ENCODE measurements around the gene SPATC1L.
"Not testable (repeated sequence)": the region's sequence is repeated elsewhere in the genome, so short reads cannot be mapped to it uniquely, and the experiment has no call there.

The SPATC1L gene

DNA sequence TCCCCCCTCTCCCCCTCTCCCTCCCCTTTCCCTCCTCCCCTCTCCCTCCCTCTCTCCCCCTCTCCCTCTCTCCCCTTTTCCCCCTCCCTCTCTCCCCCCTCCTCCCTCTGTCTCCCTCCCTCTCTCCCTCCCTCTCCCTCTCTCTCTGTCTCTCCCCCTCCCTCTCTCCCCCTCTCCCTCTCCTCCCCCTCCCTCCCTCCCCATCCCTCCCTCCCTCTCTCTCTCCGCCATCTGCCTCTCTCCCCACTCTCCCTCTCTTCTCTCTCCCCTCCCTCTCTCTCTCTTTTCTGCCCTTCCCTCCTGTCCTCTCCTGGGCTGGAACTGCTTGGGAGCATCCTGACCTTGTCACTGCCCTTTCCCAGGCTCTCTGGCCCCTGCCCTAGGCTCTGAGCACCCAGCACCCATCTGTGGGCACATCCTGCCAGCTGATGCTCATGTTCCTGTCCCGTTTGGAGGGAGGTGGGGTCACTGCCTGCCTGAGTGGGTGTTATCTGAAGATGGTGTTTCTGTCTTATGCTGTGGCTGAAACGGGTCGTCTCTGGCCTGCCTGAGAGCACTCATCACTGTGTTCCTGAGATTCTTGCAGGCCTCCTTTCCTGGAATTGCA, 39.7 kb downstream of the SPATC1L start:
- peak; percentile 45 for DNase-seq

DNA sequence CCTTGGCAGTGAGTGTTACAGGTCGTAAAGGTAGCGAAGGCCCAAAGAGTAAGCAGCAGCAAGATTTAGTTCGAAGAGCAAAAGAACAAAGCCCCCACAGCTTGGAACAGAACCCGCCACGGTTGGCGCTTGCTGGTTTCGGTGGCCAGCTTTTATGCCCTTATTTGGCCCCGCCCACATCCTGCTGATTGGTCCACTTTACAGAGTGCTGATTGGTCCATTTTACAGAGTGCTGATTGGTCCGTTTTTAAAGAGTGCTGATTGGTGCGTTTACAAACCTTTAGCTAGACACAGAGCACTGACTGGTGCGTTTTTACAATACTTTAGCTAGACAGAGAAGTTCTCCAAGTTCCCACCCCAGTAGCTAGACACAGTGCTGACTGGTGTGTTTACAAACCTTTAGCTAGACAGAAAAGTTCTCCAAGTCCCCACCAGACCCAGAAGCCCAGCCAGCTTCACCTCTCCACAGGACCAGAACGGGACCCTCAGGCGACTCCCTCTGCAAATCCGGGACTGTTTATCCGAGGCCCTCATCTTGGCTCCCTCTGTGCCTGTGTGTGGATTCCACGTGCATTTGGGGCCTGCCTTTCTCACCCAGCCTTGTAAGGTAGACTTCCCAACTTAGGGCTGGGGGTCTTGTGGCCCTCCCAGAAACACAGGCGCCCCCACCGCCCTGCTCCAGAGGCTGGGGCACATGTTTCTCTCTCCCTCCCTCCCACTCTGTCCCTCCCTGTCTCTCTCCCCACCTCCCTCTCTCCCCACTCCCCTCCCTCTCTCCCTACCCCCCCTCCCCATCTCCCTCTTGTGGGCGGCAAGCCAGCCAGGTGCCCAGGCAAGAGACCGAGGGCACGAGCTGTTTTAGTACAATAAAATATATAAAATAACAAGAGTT, 41.4 kb downstream of the SPATC1L start:
- H3K27ac ChIP-seq (ENCODE audit: low read depth, low read length) = no peak overlapping the region

More for the DNA sequence above, 39.7 kb downstream of the SPATC1L start:
- Histone ChIP-seq H4K5ac (ENCODE audit: low read length) (no peak overlapping the region), H3K4me2 (ENCODE audit: low read length) (no peak overlapping the region), H3K27me3 (ENCODE audit: insufficient read depth, low read length, poor library complexity) (no peaks in the 10 kb centered on the region), H3K79me2 (ENCODE audit: control insufficient read depth, insufficient read depth, low read length) (no peaks in the 10 kb centered on the region), H3K4ac (ENCODE audit: low read depth, low read length) (no peak overlapping the region), H3K9ac (ENCODE audit: low read length) (no peak overlapping the region), H2AK5ac (ENCODE audit: low read length) (no peak overlapping the region), H3K23ac (ENCODE audit: low read length) (no peak overlapping the region), H3K4me1 (ENCODE audit: control insufficient read depth, low read depth, low read length) (no peaks in the 10 kb centered on the region), H3K27ac (ENCODE audit: low read depth, low read length) (no peak overlapping the region), H3K36me3 (ENCODE audit: control insufficient read depth, insufficient read depth, low read length) (no peaks in the 10 kb centered on the region), H2BK5ac (ENCODE audit: low read length) (no peak overlapping the region), H4K8ac (ENCODE audit: low read depth, low read length) (no peak overlapping the region), H2BK120ac (ENCODE audit: low read depth, low read length) (no peak overlapping the region), H3K79me1 (ENCODE audit: low read length) (no peaks in the 10 kb centered on the region), H3K56ac (ENCODE audit: low read length) (no peak overlapping the region), H2BK15ac (replicated peaks; ENCODE audit: low read depth) (no peak overlapping the region), H3K18ac (ENCODE audit: low read length) (no peak overlapping the region), H3K4me3 (ENCODE audit: low read length) (no peak overlapping the region)
- WGBS (ENCODE audit: extremely low coverage, insufficient coverage, low lambda C conversion rate) = no CpG with 5 or more reads among the region's 4 CpGs

DNA sequence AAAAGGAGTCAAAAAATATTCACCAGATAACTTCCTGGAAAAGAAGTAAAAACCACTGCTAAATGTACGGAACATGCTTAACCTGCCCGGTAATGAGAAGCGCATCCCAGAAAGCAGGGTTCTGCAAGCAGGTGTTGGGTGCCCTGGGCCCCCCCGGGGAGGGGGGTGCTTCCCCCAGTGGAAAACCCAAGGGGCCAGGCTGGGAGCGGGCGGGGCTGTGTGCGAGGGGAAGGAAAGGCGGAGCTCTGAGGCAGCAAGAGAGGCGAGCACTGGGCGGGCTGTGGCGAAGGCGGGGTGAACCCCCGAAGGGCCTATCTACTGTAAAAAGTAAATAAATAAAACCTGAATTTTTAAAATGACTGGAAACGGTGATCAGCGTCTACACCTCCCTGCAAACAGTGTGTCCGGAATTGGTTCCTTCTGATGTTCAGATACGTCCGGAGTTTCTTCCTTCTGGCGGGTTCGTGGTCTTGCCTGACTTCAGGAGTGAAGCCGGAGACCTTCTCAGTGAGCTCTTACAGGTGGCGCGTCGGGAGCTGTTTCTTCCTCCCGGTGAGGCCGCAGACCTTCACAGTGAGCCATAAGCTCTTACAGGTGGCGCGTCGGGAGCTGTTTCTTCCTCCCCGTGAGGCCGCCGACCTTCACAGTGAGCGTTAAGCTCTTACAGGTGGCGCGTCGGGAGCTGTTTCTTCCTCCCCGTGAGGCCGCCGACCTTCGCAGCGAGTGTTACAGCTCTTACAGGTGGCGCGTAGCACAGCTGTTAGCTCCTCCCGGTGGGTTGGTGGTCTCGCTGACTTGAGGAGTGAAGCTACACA, 42.3 kb downstream of the SPATC1L start:
- no peaks in the 10 kb centered on the region for H3K4me1 ChIP-seq (ENCODE audit: control insufficient read depth, low read depth, low read length)
- H3K27me3 ChIP-seq (ENCODE audit: insufficient read depth, low read length, poor library complexity) = no peaks in the 10 kb centered on the region
- no peak overlapping the region for H2BK15ac ChIP-seq (replicated peaks; ENCODE audit: low read depth)
- no CpG with 5 or more reads among the region's 45 CpGs for WGBS (ENCODE audit: extremely low coverage, insufficient coverage, low lambda C conversion rate)
- no peak overlapping the region for H4K8ac ChIP-seq (ENCODE audit: low read depth, low read length)
- H4K5ac ChIP-seq (ENCODE audit: low read length) = no peak overlapping the region
- no peak overlapping the region for H3K27ac ChIP-seq (ENCODE audit: low read depth, low read length)
- H3K18ac ChIP-seq (ENCODE audit: low read length) = no peak overlapping the region
- peak; percentile 27 for DNase-seq
- H3K9ac ChIP-seq (ENCODE audit: low read length) = peak overlapping the region; percentile 29
- H2BK5ac ChIP-seq (ENCODE audit: low read length) = no peak overlapping the region
- no peak overlapping the region for H3K4me2 ChIP-seq (ENCODE audit: low read length)
- no peak overlapping the region for H3K4ac ChIP-seq (ENCODE audit: low read depth, low read length)
- no peak overlapping the region for H2BK120ac ChIP-seq (ENCODE audit: low read depth, low read length)
- H3K79me2 ChIP-seq (ENCODE audit: control insufficient read depth, insufficient read depth, low read length) = no peaks in the 10 kb centered on the region
- no peaks in the 10 kb centered on the region for H3K36me3 ChIP-seq (ENCODE audit: control insufficient read depth, insufficient read depth, low read length)
- H3K79me1 ChIP-seq (ENCODE audit: low read length) = no peaks in the 10 kb centered on the region
- H2AK5ac ChIP-seq (ENCODE audit: low read length) = no peak overlapping the region
- H3K23ac ChIP-seq (ENCODE audit: low read length) = no peak overlapping the region
- H3K56ac ChIP-seq (ENCODE audit: low read length) = no peak overlapping the region
- peak overlapping the region; percentile 15 for H3K4me3 ChIP-seq (ENCODE audit: low read length)

More for the DNA sequence above, 41.4 kb downstream of the SPATC1L start:
- Histone ChIP-seq H3K36me3 (ENCODE audit: control insufficient read depth, insufficient read depth, low read length) (no peaks in the 10 kb centered on the region), H2BK5ac (ENCODE audit: low read length) (no peak overlapping the region), H3K4me1 (ENCODE audit: control insufficient read depth, low read depth, low read length) (no peaks in the 10 kb centered on the region), H3K79me2 (ENCODE audit: control insufficient read depth, insufficient read depth, low read length) (no peaks in the 10 kb centered on the region), H4K5ac (ENCODE audit: low read length) (no peak overlapping the region), H3K18ac (ENCODE audit: low read length) (no peak overlapping the region), H2BK15ac (replicated peaks; ENCODE audit: low read depth) (no peak overlapping the region), H3K79me1 (ENCODE audit: low read length) (no peaks in the 10 kb centered on the region), H3K4me3 (ENCODE audit: low read length) (no peak overlapping the region), H3K4ac (ENCODE audit: low read depth, low read length) (no peak overlapping the region), H2AK5ac (ENCODE audit: low read length) (no peak overlapping the region), H3K4me2 (ENCODE audit: low read length) (no peak overlapping the region), H4K8ac (ENCODE audit: low read depth, low read length) (no peak overlapping the region), H3K27me3 (ENCODE audit: insufficient read depth, low read length, poor library complexity) (no peaks in the 10 kb centered on the region), H3K56ac (ENCODE audit: low read length) (no peak overlapping the region), H3K9ac (ENCODE audit: low read length) (no peak overlapping the region), H2BK120ac (ENCODE audit: low read depth, low read length) (no peak overlapping the region), H3K23ac (ENCODE audit: low read length) (no peak overlapping the region)
- WGBS (ENCODE audit: extremely low coverage, insufficient coverage, low lambda C conversion rate) = no CpG with 5 or more reads among the region's 21 CpGs
- no peak for DNase-seq

DNA sequence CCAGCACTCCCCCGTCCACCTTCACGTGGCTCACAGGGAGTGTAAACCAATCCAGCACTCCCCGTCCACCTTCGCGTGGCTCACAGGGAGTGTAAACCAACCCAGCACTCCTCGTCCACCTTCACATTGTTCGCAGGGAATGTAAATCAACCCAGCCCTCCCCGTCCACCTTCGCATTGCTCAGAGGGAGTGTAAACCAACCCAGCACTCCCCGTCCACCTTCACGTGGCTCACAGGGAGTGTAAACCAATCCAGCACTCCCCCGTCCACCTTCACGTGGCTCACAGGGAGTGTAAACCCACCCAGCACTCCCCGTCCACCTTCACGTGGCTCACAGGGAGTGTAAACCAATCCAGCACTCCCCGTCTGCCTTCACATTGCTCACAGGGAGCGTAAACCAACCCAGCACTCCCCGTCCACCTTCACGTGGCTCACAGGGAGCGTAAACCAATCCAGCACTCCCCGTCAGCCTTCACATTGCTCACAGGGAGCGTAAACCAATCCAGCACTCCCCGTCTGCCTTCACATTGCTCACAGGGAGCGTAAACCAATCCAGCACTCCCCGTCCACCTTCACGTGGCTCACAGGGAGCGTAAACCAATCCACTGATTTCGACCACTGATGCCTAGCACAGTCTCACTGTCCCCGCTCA, 43.8 kb downstream of the SPATC1L start:
- not testable (repeated sequence) for H2BK5ac ChIP-seq (ENCODE audit: low read length); H2AK5ac ChIP-seq (ENCODE audit: low read length); H4K8ac ChIP-seq (ENCODE audit: low read depth, low read length); H3K4ac ChIP-seq (ENCODE audit: low read depth, low read length); H3K18ac ChIP-seq (ENCODE audit: low read length); H3K27ac ChIP-seq (ENCODE audit: low read depth, low read length); H2BK15ac ChIP-seq (replicated peaks; ENCODE audit: low read depth); H4K5ac ChIP-seq (ENCODE audit: low read length); H3K23ac ChIP-seq (ENCODE audit: low read length); H3K36me3 ChIP-seq (ENCODE audit: control insufficient read depth, insufficient read depth, low read length); H3K4me1 ChIP-seq (ENCODE audit: control insufficient read depth, low read depth, low read length); H2BK120ac ChIP-seq (ENCODE audit: low read depth, low read length); H3K4me3 ChIP-seq (ENCODE audit: low read length); H3K27me3 ChIP-seq (ENCODE audit: insufficient read depth, low read length, poor library complexity); H3K79me2 ChIP-seq (ENCODE audit: control insufficient read depth, insufficient read depth, low read length); H3K79me1 ChIP-seq (ENCODE audit: low read length)
- peak overlapping the region; percentile 15 for H3K4me2 ChIP-seq (ENCODE audit: low read length)
- peak overlapping the region; percentile 57 for H3K56ac ChIP-seq (ENCODE audit: low read length)
- WGBS (ENCODE audit: extremely low coverage, insufficient coverage, low lambda C conversion rate) = no CpG with 5 or more reads among the region's 29 CpGs
- DNase-seq = peak; percentile 34
- peak overlapping the region; percentile 23 for H3K9ac ChIP-seq (ENCODE audit: low read length)

DNA sequence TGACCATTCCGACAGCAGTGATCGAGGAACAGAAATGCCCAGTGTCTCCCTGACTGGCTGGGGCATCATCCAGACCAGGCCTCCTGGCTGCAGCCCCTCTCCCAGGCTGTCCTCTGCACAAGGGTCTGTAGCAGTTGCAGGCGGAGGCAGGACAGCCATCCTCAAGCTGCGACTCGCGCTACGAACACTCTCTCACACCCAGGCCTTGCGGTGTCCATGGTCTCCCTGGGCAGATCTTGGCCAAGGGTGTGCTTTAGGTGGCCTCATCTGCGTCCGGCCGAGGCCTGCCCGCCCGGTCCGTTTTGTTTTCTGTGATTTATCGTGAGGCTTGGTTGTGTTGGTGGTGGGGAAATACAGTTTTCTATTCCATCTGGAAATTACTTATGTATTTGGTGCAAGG, 44.6 kb downstream of the SPATC1L start:
- Histone ChIP-seq H3K18ac (ENCODE audit: low read length) (no peak overlapping the region), H2BK5ac (ENCODE audit: low read length) (no peak overlapping the region), H3K56ac (ENCODE audit: low read length) (no peak overlapping the region), H3K27ac (ENCODE audit: low read depth, low read length) (no peak overlapping the region), H3K23ac (ENCODE audit: low read length) (no peak overlapping the region), H3K4ac (ENCODE audit: low read depth, low read length) (no peak overlapping the region), H3K4me2 (ENCODE audit: low read length) (no peak overlapping the region), H3K4me3 (ENCODE audit: low read length) (no peak overlapping the region), H2AK5ac (ENCODE audit: low read length) (no peak overlapping the region), H3K9ac (ENCODE audit: low read length) (no peak overlapping the region), H3K36me3 (ENCODE audit: control insufficient read depth, insufficient read depth, low read length) (no peaks in the 10 kb centered on the region), H3K4me1 (ENCODE audit: control insufficient read depth, low read depth, low read length) (no peaks in the 10 kb centered on the region), H3K79me1 (ENCODE audit: low read length) (no peaks in the 10 kb centered on the region), H3K79me2 (ENCODE audit: control insufficient read depth, insufficient read depth, low read length) (no peaks in the 10 kb centered on the region), H3K27me3 (ENCODE audit: insufficient read depth, low read length, poor library complexity) (no peaks in the 10 kb centered on the region), H4K8ac (ENCODE audit: low read depth, low read length) (no peak overlapping the region), H2BK120ac (ENCODE audit: low read depth, low read length) (no peak overlapping the region), H2BK15ac (replicated peaks; ENCODE audit: low read depth) (no peak overlapping the region), H4K5ac (ENCODE audit: low read length) (no peak overlapping the region)
- no CpG with 5 or more reads among the region's 15 CpGs for WGBS (ENCODE audit: extremely low coverage, insufficient coverage, low lambda C conversion rate)
- no peak for DNase-seq

All from mesendoderm (in vitro differentiated cells).